GM12878 (cell line): ENCODE results near the gene KISS1.

ENCODE experiments used
- EP300 ChIP-seq, 2 experiments: fragments of 150-350 bp in 1 of 2; IDR thresholded peaks; 2 replicates each; pipeline ENCODE4 v1.6.1; 2011 to 2012; ENCODE audit warnings: low read depth in 2 of 2, low read length in 2 of 2, borderline replicate concordance in 1 of 2, improper control_type of control experiment in 1 of 2, inconsistent platforms in 1 of 2; ENCODE audit not compliant: control insufficient read depth in 1 of 2
- EZH2 ChIP-seq: IDR thresholded peaks from 2 replicates; pipeline ENCODE4 v1.6.1; 2012; ENCODE audit warnings: low read depth, mild to moderate bottlenecking, control low read depth, inconsistent platforms, low read length, borderline replicate concordance; ENCODE audit not compliant: control insufficient read depth
- FOXM1 ChIP-seq: IDR thresholded peaks from 2 replicates; pipeline ENCODE4 v1.6.1; 2012; ENCODE audit warnings: low read depth, mild to moderate bottlenecking, inconsistent platforms, low read length, moderate library complexity
- MTA2 ChIP-seq: fragments of 450-650 bp; IDR thresholded peaks from 2 replicates; pipeline ENCODE4 v1.6.1; 2016; ENCODE audit warnings: low read depth, mild to moderate bottlenecking, moderate library complexity
- NFIC ChIP-seq: IDR thresholded peaks from 2 replicates; pipeline ENCODE4 v1.6.1; 2012; ENCODE audit warnings: low read depth, mild to moderate bottlenecking, inconsistent platforms, low read length, moderate library complexity
- POLR2A ChIP-seq: IDR thresholded peaks from 2 replicates; pipeline ENCODE4 v1.6.1; 2011; ENCODE audit warnings: low read depth, mild to moderate bottlenecking, low read length
- PRDM15 ChIP-seq: fragments of 450-650 bp; formaldehyde crosslinking; IDR thresholded peaks from 2 replicates; pipeline ENCODE4 v1.4.0; 2020; ENCODE audit warnings: mild to moderate bottlenecking, moderate library complexity
- RCOR1 ChIP-seq: conservative IDR thresholded peaks from 2 replicates; pipeline ENCODE4 v1.6.1; 2012; ENCODE audit warnings: low read depth, low read length, improper control_type of control experiment
- SMAD1 ChIP-seq: fragments of 450-650 bp; IDR thresholded peaks from 2 replicates; pipeline ENCODE4 v1.6.1; 2018; ENCODE audit warnings: mild to moderate bottlenecking, low read depth; ENCODE audit not compliant: partially characterized antibody
- ZNF274 ChIP-seq: IDR thresholded peaks from one replicate; pipeline ENCODE4 v1.8.0; 2011; ENCODE audit not compliant: insufficient read length, insufficient read depth
- ZSCAN29 ChIP-seq: fragments of 450-650 bp; IDR thresholded peaks from 2 replicates; pipeline ENCODE4 v1.6.1; 2017; ENCODE audit warnings: mild to moderate bottlenecking, moderate library complexity
- TF ChIP-seq, protein P1 (sequence below), 3 experiments: IDR thresholded peaks in 2 of 3; conservative IDR thresholded peaks in 1 of 3; 2 replicates each; pipeline ENCODE4 v1.5.1; 2011; ENCODE audit warnings: low read depth in 3 of 3, low read length in 3 of 3, mild to moderate bottlenecking in 3 of 3, control low read depth in 2 of 3, moderate library complexity in 2 of 3, inconsistent platforms in 1 of 3, mixed read lengths in 1 of 3; ENCODE audit not compliant: control insufficient read depth in 2 of 3, insufficient read depth in 1 of 3; ENCODE audit errors: extremely low read depth in 1 of 3

DNA sequence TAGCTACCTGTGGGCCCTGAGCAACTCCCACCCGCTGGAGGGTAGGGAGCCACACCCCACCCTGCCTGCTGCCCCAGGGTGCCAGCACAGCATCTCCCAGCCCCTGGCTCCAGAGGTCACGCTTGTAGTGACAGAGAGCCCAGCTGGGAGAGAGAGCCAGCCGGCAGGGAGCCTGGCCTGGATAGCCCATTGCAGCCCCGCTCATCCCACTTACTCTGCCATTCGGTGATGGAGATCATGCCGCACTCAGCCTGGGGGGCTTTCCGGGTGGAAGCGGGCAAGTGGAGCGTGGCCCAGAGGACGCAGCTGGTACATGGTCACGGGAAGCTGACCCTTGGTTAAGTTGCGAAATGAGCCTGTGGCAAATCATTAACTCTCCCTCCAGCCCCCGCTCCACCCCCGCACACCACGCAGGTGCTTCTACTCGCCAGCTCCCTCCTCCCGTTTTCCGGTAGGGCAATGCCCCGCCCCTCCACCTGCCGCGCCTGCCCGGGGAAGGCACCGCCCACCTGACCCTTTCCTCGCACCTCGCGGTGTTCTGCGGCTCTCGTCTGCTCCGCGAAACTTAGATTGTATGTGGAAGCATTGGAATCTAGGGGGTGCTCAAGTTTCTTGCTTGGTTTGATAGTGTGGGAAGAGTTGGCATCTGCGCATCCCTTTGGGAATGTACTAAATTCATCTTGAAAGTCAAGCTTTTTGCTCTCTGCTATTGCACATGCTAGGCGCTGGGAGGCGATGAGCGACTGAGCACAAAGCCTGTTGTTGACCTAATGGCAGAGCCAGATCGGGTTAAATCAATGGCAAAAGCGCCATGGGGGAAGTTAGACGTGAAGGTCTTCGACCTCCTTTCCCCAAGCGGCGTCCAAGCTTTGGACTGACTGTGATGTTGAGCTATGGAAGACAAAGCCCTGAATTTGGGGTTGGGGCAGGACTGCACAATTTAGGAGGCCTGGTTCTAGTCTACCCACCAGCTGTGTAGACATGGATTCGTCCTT lies 17.7 kb upstream of the KISS1 start, which contains the start of gene GOLT1A:
- TF ChIP-seq FOXM1 = no peak
- no peak for TF ChIP-seq PRDM15 (CRISPR knock-in tag)
- TF ChIP-seq POLR2A = no peak
- no peak for TF ChIP-seq EZH2
- no peak for TF ChIP-seq RCOR1
- no peak for TF ChIP-seq ZNF274
- TF ChIP-seq NFIC = no peak
- TF ChIP-seq, protein P1, sequence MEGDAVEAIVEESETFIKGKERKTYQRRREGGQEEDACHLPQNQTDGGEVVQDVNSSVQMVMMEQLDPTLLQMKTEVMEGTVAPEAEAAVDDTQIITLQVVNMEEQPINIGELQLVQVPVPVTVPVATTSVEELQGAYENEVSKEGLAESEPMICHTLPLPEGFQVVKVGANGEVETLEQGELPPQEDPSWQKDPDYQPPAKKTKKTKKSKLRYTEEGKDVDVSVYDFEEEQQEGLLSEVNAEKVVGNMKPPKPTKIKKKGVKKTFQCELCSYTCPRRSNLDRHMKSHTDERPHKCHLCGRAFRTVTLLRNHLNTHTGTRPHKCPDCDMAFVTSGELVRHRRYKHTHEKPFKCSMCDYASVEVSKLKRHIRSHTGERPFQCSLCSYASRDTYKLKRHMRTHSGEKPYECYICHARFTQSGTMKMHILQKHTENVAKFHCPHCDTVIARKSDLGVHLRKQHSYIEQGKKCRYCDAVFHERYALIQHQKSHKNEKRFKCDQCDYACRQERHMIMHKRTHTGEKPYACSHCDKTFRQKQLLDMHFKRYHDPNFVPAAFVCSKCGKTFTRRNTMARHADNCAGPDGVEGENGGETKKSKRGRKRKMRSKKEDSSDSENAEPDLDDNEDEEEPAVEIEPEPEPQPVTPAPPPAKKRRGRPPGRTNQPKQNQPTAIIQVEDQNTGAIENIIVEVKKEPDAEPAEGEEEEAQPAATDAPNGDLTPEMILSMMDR (IDR thresholded peaks at IDR 0.05 in 2 of 3, conservative IDR thresholded peaks at IDR 0.05 in 1 of 3; ENCODE audit: control insufficient read depth in 2 of 3, extremely low read depth in 1 of 3, insufficient read depth in 1 of 3, low read depth in 3 of 3, low read length in 3 of 3) = peak; percentile 22 to 26 (median 25); a peak in 4 of 6 replicates
- no peak for TF ChIP-seq SMAD1
- TF ChIP-seq ZSCAN29 = no peak
- TF ChIP-seq EP300 (IDR thresholded peaks at IDR 0.05; ENCODE audit: borderline replicate concordance in 1 of 2, control insufficient read depth in 1 of 2, low read depth in 2 of 2, low read length in 2 of 2) = 0 out of 4 replicates have a peak, but pooled peaks of 1 of the 2 experiments have one; percentile 21
- peak; percentile 62 for TF ChIP-seq MTA2
